Activated CD4-positive, alpha-beta T cell treated with anti-CD3 and anti-CD28 coated beads, Interleukin-2, amount 10 ng/mL, durations not matched to agents 24 days and 14 days (primary cell): ENCODE results near the gene DGKB. TPM values are rescaled to one million over a fixed set of nuclear protein-coding genes. Genes with fewer than 3 reads are reported as not detected.

Source experiments
- DNase-seq: peaks from one replicate; pipeline ENCODE4 v3.0.0; 2022
- H3K27ac Mint-ChIP-seq: one replicate; pipeline ENCODE4 v1.8.0; 2022; ENCODE audit warnings: mild to moderate bottlenecking, mixed read lengths
- H3K27me3 Mint-ChIP-seq: one replicate; pipeline ENCODE4 v1.8.0; 2022; ENCODE audit warnings: mixed read lengths
- H3K36me3 Mint-ChIP-seq: one replicate; pipeline ENCODE4 v1.8.0; 2022; ENCODE audit warnings: low read depth, mild to moderate bottlenecking, mixed read lengths
- H3K4me1 Mint-ChIP-seq: one replicate; pipeline ENCODE4 v1.8.0; 2021; ENCODE audit warnings: mixed read lengths
- H3K4me3 Mint-ChIP-seq: one replicate; pipeline ENCODE4 v1.8.0; 2022; ENCODE audit warnings: mild to moderate bottlenecking, moderate library complexity, mixed read lengths
- H3K9me3 Mint-ChIP-seq: one replicate; pipeline ENCODE4 v1.8.0; 2021; ENCODE audit warnings: mixed read lengths
- intact Hi-C: fragments of 100-400 bp; cut with micrococcal nuclease; formaldehyde crosslinking; loops from one replicate; pipeline ENCODE4 v1.15.1; 2023
- total RNA-seq: library from RNA; stranded (reverse); gene quantifications from 2 replicates; pipeline ENCODE4 v1.2.3, GENCODE V29; 2022

The DGKB gene
- total RNA-seq, 1 donor from 2014 or later, result not detected

DNA sequence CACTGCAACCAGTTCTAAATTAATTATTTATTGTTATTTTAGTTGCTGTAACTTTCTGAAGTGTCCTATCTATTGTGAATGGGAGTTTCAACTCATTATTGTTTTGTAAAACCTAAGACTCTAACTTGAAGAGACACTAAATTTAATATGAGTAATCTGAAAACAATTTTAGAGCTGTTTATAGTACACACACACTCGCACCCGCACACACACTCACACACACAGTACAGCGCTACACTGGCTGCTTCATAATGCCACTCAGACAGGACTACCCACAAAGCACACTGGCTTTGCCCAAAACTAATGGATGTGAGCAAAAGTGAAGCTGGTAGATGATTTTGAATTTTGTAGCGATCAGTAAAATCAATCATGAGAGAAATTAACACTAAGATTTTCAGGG lies 674.2 kb downstream of the DGKB start:
- H3K36me3 Mint-ChIP-seq, result no peaks in the 10 kb centered on the region
- no peaks in the 10 kb centered on the region for H3K27me3 Mint-ChIP-seq
- DNase-seq, result no peak
- H3K27ac Mint-ChIP-seq, result no peak overlapping the region
- H3K9me3 Mint-ChIP-seq, result no peaks in the 10 kb centered on the region
- H3K4me3 Mint-ChIP-seq, result no peak overlapping the region
- H3K4me1 Mint-ChIP-seq, result no peaks in the 10 kb centered on the region
- intact Hi-C loops, result no loop called here

DNA sequence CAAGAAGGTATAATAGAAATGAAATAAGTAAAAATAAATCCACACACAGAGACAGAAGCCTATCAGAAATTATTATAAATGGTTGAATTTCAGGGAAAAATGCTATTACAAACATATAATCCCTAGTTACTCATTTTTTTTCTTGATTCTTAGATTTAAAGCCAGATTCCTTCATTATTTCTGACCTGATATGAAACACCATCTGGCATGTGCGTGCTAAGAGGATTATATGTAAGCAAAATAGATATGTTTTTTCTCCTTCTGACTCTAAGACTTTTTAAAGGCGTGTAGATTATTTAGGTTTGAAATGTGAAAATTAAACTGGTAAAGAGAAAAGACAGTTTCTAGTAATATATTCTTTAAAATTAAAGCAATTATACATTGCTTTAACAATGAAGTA lies 676.4 kb downstream of the DGKB start:
- H3K4me3 Mint-ChIP-seq, result no peak overlapping the region
- no peak overlapping the region for H3K27ac Mint-ChIP-seq
- H3K36me3 Mint-ChIP-seq, result no peaks in the 10 kb centered on the region
- no peaks in the 10 kb centered on the region for H3K4me1 Mint-ChIP-seq
- no peaks in the 10 kb centered on the region for H3K9me3 Mint-ChIP-seq
- DNase-seq, result no peak
- intact Hi-C loops, result no loop called here
- no peaks in the 10 kb centered on the region for H3K27me3 Mint-ChIP-seq

DNA sequence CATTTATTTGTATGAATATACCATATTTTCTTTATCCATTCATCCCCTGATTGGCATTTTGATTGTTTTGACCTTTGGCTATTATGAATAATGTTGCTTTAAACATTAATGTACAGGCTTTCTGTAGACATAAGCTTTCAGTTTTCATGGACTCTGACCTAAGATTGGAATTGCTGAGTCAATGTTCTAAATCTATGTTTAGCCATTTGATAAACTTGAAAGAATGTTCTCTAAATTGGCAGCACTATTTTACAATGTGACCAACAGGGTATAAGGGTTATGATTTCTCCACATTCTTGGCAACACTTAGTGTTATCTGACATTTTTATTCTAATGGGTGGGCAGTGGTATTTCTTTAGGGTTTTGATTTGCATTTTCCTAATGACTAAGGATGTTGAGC lies 683.4 kb downstream of the DGKB start:
- Mint-ChIP-seq H3K4me3 (no peak overlapping the region), H3K4me1 (no peaks in the 10 kb centered on the region), H3K9me3 (no peaks in the 10 kb centered on the region), H3K36me3 (no peaks in the 10 kb centered on the region), H3K27me3 (no peaks in the 10 kb centered on the region), H3K27ac (no peak overlapping the region)
- intact Hi-C loops, result no loop called here
- no peak for DNase-seq

DNA sequence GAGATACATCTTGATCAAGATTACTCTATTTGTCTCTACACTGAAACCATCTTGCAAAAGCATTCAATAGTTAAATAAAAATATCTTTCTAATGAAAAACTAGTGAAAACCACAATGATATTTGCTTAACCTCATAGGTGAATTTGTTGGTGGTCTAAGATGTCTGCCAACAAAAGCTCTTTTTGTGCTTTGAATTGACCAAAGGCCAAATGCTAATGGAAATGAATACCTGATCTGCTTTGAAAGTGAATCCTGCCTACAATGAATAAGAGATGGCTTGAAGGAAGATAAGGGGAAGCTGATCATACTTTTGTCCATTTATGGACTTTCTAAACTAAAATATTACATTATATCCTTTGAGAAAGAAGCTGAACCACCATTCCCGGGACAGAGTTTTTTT lies 684.2 kb downstream of the DGKB start:
- Mint-ChIP-seq H3K4me3 (no peak overlapping the region), H3K4me1 (no peaks in the 10 kb centered on the region), H3K27ac (no peak overlapping the region), H3K9me3 (no peaks in the 10 kb centered on the region), H3K36me3 (no peaks in the 10 kb centered on the region), H3K27me3 (no peaks in the 10 kb centered on the region)
- intact Hi-C loops, result no loop called here
- no peak for DNase-seq

DNA sequence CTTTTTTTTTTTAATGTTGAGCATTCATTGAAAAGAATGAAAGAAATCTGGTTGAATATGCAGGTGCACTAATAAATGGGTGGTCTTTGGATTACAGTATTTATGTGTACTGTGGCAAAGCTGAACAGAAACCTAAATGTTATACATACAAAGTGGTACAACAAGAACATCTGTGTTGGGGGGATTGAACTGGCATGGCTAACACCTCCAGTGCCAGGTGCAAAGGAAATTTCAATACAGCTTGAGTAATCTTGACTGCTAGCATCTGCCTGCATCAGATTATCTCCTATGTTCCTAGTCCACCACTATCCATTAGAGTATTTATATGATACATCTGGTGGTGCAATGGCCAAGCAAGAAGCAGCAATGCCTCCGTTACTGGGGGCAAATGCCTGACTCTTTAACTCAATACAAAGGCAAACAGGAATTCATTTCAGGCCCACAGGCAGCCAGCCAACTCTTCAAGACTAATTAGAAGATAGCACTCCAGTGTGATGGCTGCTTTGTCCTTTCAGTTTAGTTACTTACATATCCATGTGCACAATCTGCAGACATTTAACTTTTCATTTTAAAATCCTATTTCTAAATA lies 692.6 kb downstream of the DGKB start:
- intact Hi-C loops, result no loop called here
- Mint-ChIP-seq H3K27me3 (no peaks in the 10 kb centered on the region), H3K36me3 (no peaks in the 10 kb centered on the region)

DNA sequence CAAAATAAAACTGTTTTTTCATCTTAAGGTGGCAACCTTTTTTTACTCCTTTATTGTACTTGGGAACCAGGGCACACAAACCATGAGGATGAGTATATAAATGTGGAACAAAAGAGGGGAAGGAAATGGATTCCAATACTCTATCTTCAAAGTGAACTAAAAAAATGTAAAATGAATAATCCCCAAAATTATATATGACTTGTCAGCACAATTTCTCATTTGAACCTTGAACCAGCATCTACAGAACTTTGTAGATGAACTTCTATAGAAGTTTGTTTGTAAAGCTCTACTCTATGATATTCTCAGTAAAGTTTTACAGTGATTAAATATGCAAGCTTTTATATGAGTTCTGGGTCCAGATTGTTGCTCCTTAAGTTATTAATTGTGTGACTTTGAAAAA lies 694.8 kb downstream of the DGKB start:
- Mint-ChIP-seq H3K9me3 (no peaks in the 10 kb centered on the region), H3K4me1 (no peaks in the 10 kb centered on the region), H3K36me3 (no peaks in the 10 kb centered on the region), H3K27ac (no peak overlapping the region), H3K27me3 (no peaks in the 10 kb centered on the region), H3K4me3 (no peak overlapping the region)
- DNase-seq, result no peak
- intact Hi-C loops, result no loop called here

More for the DNA sequence above, 692.6 kb downstream of the DGKB start:
- Mint-ChIP-seq H3K4me1 (no peaks in the 10 kb centered on the region), H3K9me3 (no peaks in the 10 kb centered on the region), H3K27ac (no peak overlapping the region), H3K4me3 (no peak overlapping the region)
- DNase-seq, result no peak

DNA sequence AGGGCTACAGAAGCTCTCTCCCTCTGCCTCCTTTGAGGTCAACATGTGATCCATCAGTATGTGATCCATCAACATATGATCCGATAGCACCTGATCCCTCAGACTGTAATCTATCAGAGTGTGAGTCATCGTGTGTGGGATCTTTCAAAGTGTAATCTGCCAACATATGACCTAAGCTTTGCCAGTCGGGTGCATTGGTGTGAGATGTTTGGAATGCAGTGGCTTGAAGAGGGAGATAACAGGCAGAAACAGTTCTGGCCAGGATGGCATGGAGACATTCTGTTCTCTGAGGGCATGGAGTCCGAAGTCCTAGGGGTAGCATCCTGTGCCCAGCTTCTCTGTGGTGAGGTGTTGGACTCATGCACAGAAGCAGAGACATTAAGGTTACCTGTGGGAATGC lies 695.4 kb downstream of the DGKB start:
- no peaks in the 10 kb centered on the region for H3K27me3 Mint-ChIP-seq
- H3K4me1 Mint-ChIP-seq, result no peaks in the 10 kb centered on the region
- intact Hi-C loops, result no loop called here

DNA sequence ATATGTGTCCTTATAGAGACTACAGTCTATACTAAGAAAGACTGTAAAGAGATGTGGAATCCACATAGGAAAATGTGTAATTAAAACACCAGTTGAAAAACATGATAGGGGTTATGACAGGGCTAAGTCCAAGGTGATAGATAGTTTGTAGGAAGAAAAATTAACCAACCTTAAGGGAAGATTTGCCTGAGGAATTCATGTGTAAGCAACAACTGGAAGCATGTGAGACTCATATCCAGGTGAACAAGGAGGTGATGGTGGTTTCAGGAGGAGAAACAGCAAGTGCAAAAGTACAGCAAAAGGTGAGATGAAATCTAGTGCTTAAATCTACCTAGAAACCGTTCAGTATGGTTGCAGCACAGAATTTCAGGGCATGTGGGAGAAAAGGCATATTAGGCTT lies 696.4 kb downstream of the DGKB start:
- Mint-ChIP-seq H3K4me1 (no peaks in the 10 kb centered on the region), H3K9me3 (no peaks in the 10 kb centered on the region), H3K27ac (no peak overlapping the region), H3K36me3 (no peaks in the 10 kb centered on the region), H3K4me3 (no peak overlapping the region), H3K27me3 (no peaks in the 10 kb centered on the region)
- intact Hi-C loops, result no loop called here
- no peak for DNase-seq

More for the DNA sequence above, 695.4 kb downstream of the DGKB start:
- DNase-seq, result no peak
- Mint-ChIP-seq H3K4me3 (no peak overlapping the region), H3K36me3 (no peaks in the 10 kb centered on the region), H3K27ac (no peak overlapping the region), H3K9me3 (no peaks in the 10 kb centered on the region)

DNA sequence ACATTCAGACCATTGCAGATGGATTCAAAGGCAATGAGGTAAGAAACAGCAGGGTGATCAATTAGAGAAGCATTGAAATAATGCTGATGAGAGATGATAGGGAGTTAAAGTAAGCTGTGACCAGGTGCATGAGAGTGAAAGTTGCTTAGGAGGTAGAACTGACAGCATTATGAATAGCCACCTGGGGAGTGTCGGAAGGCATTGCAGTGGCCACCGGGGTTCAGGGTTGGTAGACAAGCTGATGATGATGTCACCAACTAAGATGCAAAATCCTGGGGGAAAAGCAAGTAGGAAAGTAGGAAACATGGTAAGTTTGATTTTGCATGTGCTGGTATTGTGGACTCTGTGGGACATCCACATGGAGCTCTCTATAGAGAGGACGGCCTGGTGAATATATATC lies 701.2 kb downstream of the DGKB start:
- Mint-ChIP-seq H3K36me3 (no peaks in the 10 kb centered on the region), H3K9me3 (no peaks in the 10 kb centered on the region), H3K27ac (no peak overlapping the region), H3K27me3 (no peaks in the 10 kb centered on the region), H3K4me1 (no peaks in the 10 kb centered on the region), H3K4me3 (no peak overlapping the region)
- intact Hi-C loops, result no loop called here
- no peak for DNase-seq

DNA sequence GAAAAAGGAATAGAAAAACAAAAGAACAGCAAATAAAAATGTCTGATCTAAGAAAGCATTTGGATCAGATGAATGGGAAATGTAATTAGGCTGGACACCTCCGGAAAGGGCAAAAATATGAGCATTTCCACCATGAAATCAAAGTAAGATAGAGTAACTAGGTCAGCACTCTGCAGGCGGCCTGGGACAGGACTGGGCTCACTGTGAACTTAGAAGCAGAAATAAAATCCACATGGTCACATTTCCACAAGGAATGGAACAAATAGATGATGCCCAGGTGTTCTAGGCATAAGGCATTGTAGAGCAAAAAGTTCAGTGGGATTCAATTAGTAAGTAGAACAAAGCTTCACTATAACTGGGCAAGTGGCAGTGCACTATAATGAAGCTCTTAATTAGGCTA lies 703.2 kb downstream of the DGKB start:
- Mint-ChIP-seq H3K4me1 (no peaks in the 10 kb centered on the region), H3K9me3 (no peaks in the 10 kb centered on the region), H3K36me3 (no peaks in the 10 kb centered on the region), H3K4me3 (no peak overlapping the region), H3K27me3 (no peaks in the 10 kb centered on the region), H3K27ac (no peak overlapping the region)
- no peak for DNase-seq
- intact Hi-C loops, result no loop called here

DNA sequence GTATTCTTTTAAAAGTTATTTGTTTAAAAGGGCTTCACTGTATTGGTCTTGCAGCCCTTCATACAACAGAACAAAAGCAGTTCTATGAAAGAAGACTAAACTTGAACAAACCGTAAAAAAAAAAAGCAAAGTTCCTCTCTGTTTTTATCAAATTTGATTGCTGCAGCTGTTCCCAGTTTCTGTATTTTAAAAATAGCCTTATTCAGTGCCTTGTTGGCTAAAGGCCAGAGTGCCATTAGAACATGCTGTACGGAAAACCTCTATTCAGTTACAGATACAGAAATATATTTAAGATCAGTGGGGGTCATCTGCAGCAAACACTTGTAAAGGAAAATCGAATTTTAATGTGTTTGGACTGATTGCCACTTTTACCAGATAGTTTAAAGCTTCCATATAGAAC lies 705.3 kb downstream of the DGKB start:
- intact Hi-C loops, result no loop called here
- H3K9me3 Mint-ChIP-seq, result no peaks in the 10 kb centered on the region

DNA sequence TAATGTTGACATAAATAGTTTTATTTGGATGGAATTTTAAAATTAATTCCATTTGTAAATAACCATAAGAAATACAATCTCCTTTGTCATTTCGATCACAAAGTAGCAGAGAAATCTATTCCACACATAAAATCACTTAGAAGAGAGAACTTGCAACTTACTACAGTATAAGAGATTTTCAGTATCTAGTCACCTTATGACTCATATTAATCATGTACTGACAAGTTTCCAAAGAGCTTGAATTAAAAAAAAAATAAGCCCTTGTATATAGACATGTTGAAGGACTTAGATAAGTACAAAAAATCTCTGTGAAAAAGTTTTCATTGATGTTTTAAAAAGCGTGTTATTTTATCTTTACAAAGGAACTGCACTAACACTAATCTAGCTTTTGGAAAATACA lies 706.0 kb downstream of the DGKB start:
- no peaks in the 10 kb centered on the region for H3K4me1 Mint-ChIP-seq

More for the DNA sequence above, 705.3 kb downstream of the DGKB start:
- Mint-ChIP-seq H3K36me3 (no peaks in the 10 kb centered on the region), H3K27me3 (no peaks in the 10 kb centered on the region), H3K4me1 (no peaks in the 10 kb centered on the region), H3K4me3 (no peak overlapping the region), H3K27ac (no peak overlapping the region)
- no peak for DNase-seq

DNA sequence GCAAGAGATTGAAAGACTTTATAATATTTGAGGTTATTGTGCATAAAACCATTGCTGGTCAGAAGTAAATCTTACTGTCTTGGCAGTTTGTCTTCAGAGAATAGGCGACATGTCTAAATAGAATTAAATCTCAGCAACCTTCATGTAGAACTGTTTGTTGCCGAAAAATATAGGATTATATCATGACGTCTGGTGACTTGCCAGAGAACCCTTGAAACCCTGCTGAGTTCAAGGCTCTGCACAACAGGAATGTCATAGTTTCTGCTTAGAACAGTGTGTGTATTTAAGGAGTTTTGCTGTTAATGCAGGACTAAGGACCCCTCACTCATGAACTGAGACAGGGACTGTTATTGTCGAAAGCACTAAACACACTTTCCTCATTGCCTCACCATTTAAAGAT lies 706.7 kb downstream of the DGKB start:
- H3K36me3 Mint-ChIP-seq, result no peaks in the 10 kb centered on the region
- no peak overlapping the region for H3K4me3 Mint-ChIP-seq
- H3K27ac Mint-ChIP-seq, result no peak overlapping the region
- no peaks in the 10 kb centered on the region for H3K4me1 Mint-ChIP-seq
- no peaks in the 10 kb centered on the region for H3K27me3 Mint-ChIP-seq
- no peak for DNase-seq
- H3K9me3 Mint-ChIP-seq, result no peaks in the 10 kb centered on the region
- intact Hi-C loops, result no loop called here

More for the DNA sequence above, 706.0 kb downstream of the DGKB start:
- Mint-ChIP-seq H3K27ac (no peak overlapping the region), H3K36me3 (no peaks in the 10 kb centered on the region), H3K4me3 (no peak overlapping the region), H3K27me3 (no peaks in the 10 kb centered on the region), H3K9me3 (no peaks in the 10 kb centered on the region)
- DNase-seq, result no peak
- intact Hi-C loops, result no loop called here

DNA sequence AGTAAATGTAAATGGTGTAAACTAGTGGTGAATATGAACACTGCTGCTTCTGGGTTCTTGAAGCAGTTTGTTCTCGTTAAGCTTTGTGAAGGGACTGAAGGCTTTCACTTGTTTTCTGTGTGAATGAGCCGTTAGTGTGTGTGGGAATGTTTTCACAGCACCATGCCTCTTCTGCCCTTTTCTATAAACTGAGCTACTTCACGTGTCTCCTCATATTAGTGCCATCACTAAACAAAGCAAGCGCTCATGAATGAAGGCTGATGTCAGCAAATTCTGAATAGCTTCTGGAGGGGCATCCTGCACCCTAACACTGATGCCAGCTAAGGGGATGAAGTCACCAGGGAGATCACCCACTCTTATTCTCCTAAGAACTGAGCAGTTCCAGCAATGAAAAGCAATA lies 707.5 kb downstream of the DGKB start:
- Mint-ChIP-seq H3K4me1 (no peaks in the 10 kb centered on the region), H3K27ac (no peak overlapping the region), H3K9me3 (no peaks in the 10 kb centered on the region), H3K36me3 (no peaks in the 10 kb centered on the region), H3K27me3 (no peaks in the 10 kb centered on the region), H3K4me3 (no peak overlapping the region)
- intact Hi-C loops, result no loop called here
- no peak for DNase-seq

DNA sequence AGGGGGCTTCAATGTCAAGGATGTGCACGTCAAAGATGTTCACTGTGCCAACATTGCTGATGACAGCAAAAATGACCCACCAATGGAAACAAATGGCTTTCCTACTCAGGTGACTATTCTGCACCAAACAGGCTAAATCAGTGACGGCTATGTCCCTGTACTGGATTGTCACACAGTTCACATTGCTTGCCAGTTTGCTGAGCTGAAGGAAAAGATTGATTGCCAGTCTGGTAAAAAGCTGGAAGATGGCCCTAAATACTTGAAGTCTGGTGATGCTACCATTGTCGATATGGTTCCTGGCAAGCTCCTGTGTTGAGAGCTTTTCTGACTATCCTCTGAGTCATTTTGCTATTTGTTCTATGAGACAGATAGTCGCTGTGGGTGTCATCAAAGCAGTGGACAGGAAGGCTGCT lies 710.9 kb downstream of the DGKB start:
- H3K9me3 Mint-ChIP-seq, result peaks cover under 1% of the 10 kb centered on the region
- no peak for DNase-seq
- H3K27me3 Mint-ChIP-seq, result no peaks in the 10 kb centered on the region
- H3K4me1 Mint-ChIP-seq, result no peaks in the 10 kb centered on the region
- no peaks in the 10 kb centered on the region for H3K36me3 Mint-ChIP-seq
- no peak overlapping the region for H3K27ac Mint-ChIP-seq
- intact Hi-C loops, result no loop called here
- no peak overlapping the region for H3K4me3 Mint-ChIP-seq
